GM12873 (cell line): ENCODE measurements around the gene MOCOS.

Experiments used
- TF ChIP-seq, protein P1 (sequence below): IDR thresholded peaks from 2 replicates; pipeline ENCODE4 v1.5.1; 2012; ENCODE audit warnings: low read depth, mild to moderate bottlenecking, moderate library complexity, low read length, control low read depth; ENCODE audit not compliant: insufficient read depth; ENCODE audit errors: missing control alignments

MOCOS gene

DNA sequence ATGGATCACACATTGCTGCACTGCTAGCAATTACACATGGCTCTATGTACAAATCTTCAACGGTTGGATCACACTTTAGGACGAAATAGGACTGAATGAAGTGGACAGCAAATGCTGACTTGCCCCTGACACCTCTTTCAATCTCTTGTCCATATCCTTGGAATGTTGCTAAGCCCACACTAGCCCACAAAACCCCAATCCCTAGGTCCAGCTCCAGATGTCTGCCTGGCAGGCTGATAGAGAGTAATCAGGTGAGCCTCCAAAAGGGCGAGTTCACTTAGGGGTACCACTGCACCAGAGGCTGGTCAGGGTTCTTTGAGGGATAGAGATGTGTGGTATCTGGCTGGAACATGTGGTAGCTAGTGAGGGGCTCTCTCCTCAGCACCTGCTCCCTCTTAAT lies 91.7 kb downstream of the MOCOS start:
- TF ChIP-seq, protein P1, sequence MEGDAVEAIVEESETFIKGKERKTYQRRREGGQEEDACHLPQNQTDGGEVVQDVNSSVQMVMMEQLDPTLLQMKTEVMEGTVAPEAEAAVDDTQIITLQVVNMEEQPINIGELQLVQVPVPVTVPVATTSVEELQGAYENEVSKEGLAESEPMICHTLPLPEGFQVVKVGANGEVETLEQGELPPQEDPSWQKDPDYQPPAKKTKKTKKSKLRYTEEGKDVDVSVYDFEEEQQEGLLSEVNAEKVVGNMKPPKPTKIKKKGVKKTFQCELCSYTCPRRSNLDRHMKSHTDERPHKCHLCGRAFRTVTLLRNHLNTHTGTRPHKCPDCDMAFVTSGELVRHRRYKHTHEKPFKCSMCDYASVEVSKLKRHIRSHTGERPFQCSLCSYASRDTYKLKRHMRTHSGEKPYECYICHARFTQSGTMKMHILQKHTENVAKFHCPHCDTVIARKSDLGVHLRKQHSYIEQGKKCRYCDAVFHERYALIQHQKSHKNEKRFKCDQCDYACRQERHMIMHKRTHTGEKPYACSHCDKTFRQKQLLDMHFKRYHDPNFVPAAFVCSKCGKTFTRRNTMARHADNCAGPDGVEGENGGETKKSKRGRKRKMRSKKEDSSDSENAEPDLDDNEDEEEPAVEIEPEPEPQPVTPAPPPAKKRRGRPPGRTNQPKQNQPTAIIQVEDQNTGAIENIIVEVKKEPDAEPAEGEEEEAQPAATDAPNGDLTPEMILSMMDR = no peak

DNA sequence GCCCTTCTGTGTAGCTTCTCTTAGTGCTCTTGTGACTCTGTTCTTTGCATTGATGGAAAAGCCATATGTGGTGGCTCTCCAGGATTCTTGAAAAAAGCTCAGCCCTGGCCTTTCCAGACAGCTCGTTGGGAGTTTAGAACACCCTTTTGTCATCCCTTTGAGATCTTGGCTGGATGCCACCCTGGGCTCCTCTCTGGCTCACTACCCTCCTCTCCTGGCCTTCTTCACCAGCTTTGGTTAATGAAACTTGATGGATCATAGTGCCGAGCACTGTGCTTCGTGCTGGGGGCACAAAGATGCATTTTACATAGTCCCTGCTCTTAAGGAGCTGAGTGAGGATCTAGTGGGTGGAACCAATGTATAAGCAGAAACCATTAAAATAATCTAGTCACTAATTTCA lies 94.6 kb downstream of the MOCOS start:
- TF ChIP-seq, protein P1 = no peak

DNA sequence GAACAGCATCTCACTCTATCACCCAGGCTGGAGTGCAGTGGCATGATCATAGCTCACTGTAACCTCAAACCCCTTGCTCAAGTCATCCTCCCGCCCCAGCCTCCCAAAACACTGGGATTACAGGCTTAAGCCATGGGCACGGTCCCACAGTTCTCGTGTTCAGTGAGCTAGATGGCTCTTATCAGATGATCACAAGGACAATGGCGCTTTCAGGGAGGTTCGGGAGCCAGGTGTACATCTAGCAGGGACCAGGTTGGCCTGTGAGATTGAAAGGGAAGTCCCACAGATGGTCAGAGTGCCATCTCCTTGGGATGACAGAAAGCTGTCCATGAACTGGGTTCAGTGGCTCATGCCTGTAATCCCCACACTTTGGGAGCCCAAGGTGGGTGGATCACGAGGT lies 96.2 kb downstream of the MOCOS start:
- TF ChIP-seq, protein P1 = no peak

DNA sequence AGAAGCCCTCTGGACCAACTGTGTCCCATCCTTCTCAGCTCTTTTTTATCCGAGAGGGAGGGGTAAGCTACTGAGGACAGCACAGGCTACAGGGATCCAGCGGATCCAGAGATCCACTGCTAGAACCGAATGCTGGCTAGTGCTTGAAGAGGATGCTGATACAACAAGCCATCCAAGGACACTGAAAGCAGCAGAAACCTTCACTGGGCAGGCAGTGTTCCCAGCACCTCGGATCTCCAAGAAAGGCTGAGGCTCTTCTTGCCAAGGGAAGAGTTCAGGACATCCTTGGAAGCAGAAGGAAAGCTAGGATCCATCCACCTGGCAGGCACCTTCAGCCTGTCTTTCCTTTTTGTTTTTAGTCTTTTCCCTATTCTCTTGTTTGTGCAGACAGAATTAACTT lies 97.0 kb downstream of the MOCOS start:
- TF ChIP-seq, protein P1 = no peak

DNA sequence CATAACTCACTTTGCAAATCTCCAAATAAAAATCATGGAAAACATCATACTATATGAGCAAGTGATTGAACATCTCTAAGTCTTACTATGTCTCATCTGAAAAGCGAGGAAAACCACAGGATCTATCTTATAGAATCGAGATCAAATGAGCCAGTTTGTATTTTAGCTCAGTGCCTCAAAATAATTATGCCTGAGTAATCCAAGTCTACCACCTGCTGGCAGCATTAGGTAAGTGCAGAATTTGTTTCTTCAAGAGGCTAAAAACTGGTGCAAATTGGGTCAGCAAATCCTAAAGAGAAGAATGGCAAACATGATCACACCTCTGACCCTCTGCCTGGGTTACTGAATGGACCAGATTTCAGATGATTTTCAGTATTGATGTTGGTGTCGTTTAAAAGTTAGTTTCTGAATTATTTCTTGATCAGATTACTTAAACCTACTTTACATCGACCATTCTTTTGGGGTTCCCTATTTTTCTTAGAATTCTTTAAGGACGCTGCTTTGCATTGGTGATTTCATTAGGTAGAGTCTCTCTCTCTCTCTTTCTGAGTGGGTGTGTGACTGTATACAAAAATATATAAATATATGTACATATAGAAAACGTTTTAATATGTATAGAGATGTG lies 97.5 kb downstream of the MOCOS start:
- TF ChIP-seq, protein P1 = peak; percentile 76

DNA sequence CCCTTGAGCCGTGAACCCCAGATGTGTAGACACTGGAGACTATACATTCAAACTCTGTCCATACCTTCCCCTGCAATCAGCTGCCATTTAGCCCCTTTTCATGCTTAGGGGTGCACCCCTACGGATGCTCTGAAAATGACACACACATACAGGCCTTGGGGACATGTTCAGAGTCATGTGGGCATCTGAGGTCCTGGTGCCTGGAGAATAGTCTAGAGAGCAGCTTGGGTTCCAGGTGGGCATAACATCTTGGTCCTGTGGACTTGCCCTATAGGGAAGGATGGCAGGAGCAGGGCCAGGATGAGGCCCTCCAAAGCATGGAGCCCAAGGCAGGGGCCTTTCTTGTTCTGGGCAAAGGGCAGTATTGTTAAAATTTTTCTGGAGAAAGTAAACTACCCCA lies 100.4 kb downstream of the MOCOS start:
- TF ChIP-seq, protein P1 = no peak

DNA sequence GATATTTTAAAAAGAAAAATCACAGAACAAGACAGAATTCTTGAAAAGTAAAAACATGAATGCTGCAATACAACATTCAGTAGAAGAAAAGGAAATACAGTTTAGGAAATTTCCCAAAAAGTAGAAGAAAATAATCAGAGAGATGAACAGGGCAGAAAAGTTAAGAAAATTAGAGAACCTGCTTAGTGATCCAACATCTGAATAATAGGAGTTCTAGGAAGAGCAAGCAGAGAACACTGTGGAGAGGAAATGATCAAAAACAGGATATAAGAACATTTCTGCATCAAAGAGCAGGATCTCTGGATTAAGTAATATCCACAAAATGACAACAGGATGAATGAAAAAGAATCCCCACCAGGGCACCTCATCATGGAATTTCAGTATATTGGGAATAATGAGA lies 101.4 kb downstream of the MOCOS start:
- TF ChIP-seq, protein P1 = no peak

DNA sequence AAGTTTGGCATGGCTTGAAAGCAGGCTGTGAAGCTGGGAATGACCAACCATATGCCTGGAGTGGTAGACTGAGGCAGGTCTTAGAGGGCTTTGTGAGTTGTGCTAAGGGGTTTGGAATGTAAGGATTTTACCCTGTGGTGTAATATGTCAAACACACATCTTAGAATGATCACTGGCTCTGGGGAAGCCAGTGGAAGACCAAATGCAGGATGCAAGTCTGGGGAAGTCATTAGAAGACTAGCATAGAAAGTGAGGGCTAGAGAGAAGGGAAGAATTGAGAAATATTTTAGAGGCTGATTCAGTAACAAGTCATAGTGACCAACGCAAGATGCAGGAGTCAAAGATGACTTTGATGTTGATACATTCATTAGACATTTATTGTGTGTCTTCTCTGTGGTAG lies 106.7 kb downstream of the MOCOS start:
- TF ChIP-seq, protein P1 = no peak
